Activated T-helper 1 cell treated with Interleukin-2 at 50 U/mL for 16 hours (primary cell): ENCODE results near the gene ZNF683.
"Not testable (repeated sequence)": the region's sequence is repeated elsewhere in the genome, so short reads cannot be mapped to it uniquely, and the experiment has no call there.

ENCODE experiments used
- DNase-seq: peaks from one replicate; pipeline ENCODE4 v3.0.0-alpha.2; 2020; ENCODE audit warnings: low read depth

Gene ZNF683

DNA sequence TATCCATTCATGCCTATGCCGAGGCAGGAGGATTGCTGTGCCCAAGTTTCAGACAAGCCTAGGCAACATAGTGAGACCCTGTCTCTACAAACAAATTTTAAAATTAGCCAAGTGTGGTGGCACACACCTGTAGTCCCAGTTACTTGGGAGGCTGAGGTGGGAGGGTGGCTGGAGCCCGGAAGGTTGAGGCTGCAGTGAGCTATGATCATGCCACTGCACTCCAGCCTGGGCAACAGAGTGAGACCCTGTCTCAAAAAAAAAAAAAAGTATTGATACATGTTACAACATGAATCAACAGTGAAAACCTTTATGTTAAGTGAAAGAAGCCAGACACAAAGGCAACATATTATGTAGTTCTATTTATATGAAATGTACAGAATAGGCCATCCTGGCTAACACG is 12.5 kb upstream of the ZNF683 start:
- DNase-seq = not testable (repeated sequence)

DNA sequence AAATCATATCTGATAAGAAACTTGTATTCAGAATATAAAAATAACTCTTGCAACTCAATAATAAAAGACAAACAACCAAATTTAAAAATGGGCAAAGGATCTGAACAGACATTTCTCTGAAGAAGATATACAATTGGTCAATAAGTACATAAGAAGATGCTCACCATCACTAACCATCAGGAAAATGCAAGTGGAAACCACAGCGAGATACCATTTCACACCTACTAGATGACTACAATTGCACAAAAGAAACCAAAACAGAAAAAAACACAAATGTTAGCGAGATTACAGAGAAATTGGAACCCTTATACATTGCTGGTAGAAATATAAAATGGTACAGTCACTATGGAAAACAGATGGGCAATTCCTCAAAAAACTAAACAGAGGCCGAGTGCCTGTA is 11.5 kb upstream of the ZNF683 start:
- no peak for DNase-seq

DNA sequence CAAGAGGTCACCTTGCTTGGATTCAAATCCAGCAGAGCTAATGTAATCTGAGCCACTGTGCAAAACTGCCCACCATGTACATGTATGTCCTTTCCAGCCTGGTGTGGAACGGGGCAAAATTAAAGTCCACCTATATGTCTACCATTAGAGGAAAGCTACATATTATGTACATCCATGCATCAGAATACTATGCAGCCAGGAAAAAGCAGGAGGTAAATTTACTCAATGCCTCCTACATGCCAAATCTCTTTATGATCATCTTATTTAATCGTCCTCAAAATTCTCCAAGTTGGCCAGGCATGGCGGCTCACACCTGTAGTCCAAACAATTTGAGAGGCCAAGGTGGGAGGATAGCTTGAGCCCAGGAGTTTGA is 6.3 kb upstream of the ZNF683 start:
- DNase-seq = no peak

DNA sequence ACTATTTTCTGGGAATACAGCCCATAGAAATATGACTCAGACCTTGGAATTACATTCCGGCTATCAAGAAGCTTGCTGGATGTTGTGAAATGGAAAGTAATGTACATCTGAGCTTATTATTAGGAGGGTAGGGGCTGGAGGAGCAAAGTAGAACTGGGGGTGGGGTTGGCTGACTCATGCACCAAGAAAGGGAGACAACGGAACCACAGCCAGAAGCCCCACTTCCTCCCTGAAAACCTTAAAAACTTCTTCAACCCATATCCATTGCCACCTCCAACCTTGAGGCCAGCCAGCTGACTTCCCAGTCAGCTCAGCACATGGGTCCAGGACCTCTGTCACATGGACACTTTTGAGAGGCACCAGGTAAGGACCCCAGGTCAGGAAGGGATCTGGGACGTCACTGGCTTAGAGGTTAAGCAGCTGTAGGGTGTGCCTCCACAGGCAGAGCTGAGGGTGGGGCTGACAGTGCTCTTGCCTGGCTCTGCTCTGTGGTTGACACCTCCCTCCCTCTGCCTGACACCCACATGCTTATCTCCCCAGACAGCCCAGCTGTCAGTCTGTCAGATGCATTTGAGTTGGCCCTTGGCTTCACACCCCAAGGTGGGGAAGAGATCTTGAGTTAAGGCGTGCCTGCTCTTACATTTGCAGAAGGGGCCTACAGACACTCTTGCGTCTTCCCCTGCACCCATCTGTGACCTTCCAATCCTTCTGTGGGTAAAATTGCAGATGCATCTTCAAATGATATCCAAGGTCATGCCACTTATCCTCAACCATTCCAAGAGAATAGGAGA is 5.7 kb upstream of the ZNF683 start:
- DNase-seq = peak; percentile 74

DNA sequence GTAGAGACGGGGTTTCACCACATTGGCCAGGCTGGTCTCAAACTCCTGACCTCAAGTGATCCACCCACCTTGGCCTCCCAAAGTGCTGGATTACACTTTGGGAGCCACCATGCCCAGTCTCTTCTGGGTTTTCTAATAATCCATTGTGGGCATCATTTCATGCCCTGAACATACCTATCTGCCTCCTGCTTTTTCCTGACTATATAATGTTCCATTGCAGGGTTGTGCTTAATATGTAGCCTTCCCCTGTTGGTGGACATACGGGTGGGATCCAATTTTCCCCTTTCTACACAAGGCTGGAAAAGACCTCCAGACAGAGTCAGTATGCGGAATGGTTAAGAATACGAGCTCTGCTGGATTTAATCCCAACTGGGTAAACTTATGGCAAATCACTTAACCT is 3.5 kb upstream of the ZNF683 start:
- no peak for DNase-seq

DNA sequence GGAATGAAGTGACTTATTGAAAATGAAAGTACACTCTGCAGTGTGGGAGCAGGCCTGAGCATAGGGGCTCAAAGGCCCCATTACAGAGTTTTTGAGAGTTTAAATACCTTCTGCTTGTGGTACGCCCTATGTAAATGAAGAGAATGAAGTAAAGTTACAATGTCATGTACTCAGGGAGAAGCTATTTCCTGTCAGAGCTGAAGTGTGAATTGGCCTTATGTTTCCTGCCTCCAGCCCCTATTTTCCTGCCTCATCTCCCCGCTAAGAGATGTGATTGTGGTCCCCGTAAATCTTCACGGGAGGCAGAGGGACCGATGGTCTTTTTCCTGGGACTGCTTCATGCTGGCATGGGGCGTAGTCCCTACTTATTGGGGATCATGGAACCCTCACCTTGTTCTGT is 2.5 kb upstream of the ZNF683 start:
- DNase-seq = no peak

DNA sequence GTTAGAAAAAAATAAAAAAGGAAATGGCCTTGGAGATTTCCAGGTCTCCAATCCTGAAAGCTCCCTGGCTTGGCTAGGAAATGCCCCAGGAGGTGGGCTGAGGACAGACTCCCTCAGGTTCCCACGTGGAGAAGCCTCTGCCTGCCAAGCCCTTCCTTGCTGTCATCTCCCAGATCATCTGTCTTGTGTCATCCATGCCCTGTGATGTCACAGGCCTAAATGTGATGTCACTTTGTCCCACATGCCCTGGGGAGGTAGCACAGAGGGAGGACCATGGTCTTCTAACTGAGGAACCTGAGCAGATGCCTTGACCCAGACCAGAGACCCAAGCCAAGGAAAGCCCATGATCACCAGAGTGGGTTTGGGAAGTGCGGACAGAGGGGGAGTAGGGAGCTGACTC is 1.8 kb upstream of the ZNF683 start:
- not testable (repeated sequence) for DNase-seq

DNA sequence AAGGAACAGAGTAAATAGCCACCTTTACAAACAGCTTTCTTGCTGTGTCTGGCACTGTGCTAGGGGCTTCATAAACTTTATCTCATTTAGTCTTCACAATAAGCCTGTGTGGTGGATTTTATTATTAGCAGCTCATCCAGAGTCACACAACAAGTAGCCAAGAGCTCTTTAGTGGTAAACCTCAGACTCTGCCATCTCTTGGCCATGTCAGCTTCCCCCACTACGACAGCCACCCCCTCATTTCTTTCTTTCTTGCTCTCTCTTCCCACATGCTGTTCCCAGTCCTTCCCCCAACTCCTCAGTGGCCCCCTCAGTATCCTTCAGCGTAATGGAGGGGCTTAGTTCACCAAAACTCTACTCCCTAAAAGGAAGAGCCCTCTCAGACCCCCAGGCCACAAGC is 1.2 kb upstream of the ZNF683 start:
- DNase-seq = no peak

DNA sequence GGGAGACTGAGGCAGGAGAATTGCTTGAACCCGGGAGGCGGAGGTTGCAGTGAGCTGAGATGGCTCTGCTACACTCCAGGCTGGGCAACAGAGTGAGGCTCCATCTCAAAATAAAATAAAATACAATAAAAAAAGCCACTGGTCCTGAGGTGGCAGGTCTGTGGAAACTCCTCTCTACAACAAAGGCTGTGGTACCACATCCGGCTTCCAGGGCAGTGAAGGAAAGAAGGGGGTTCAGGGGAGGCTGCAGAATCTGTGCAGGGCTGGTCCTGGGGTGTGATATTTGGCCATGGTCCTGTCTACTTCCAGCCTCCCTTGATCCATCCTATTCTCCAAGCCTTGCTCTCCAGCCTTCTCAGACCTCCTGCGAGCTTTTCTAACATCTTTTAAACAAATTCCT is 731 bp upstream of the ZNF683 start:
- DNase-seq = peak; percentile 33

DNA sequence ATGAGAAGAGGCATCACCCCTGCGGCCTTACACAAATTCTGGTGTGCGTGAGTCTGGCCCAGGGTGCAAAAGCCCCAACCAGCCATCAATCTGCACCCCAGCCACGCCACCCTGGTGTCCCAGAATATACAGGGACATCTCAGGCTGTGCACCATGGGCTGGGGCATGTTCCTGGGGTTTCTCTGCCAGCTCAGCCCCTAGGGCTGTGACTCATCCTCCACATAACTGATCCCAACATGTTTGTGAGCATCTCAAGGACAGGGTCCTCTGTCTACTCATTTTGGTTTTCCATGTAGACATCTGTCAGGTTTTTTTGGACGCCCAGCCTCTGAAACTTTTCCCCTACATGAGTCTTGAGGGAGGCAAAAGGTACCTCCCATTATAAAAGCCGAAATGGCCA is 511 bp downstream of the ZNF683 start:
- DNase-seq = no peak

DNA sequence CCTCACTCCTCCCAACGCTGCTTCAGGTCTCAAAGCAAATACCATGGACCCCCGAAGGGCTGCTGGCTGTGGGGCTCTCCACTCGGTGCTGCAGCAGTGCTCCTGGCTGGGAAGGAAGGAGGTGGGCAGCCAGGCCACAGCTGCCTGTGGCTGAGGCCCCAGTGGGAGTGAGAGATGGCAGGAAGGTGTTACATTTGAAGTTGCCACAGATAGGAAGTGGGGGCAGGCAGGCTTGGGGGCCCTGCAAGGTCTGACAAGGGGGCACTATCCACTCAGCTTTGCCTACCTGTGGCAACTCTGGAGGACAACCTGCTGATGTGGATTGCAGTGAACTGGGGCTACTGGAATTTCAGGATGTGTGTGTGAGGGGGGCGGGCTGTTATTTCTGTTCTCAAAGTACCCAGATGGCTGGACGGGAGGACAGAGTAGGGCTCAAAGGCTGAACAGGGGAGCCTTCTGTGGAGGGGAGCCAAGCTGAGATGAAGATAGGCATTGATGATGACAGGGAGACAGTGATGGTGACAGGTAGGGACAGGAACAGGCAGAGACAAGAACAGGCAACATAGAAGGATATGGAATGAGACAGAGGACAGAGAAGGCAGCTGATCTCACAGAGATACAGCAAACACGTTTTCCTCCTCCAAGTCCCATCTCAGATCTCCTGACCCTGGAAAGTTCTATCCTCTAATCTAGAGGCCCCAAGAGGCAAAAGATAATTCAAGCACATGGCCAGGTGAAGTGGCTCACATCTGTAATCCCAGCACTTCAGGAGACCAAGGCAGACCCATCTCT is 1.8 kb downstream of the ZNF683 start:
- DNase-seq = no peak

DNA sequence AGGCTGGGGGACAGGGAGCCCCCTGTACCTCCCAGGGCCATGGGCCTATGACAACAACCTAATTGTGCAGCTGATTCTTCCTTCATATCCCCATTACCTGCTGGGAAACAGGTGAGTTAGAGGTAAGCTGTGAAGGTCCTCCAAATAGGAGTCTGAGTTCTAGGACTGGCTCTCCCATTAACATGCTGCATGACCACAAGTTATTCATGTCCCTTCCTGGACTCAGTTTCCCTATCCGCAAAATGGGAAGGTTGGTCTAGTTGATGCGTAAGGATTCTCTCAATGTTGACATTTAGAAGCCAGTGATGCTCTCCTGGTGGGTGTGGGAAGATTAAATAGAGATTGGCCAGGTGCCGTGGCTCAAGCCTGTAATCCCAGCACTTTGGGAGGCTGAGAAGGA is 4.1 kb downstream of the ZNF683 start:
- DNase-seq = no peak

DNA sequence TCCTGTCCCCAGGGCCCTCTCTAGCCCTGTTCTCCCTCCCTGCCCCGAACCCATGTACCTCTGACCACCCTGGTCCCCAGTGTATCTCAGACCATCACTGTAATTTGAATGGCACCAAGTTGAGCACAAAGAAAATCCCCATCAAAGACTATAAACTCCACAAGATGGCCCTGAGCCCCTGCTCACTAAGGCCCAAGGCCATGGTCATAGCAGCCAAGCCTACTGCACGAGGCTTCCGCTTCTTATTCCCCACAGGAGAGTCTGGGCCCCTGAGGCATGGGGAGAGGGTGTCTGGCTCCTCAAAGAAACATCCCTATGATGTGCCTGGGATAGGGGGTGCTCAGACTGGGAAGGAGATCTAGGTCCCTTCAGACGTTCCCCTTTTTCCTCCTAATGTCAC is 4.5 kb downstream of the ZNF683 start:
- no peak for DNase-seq

DNA sequence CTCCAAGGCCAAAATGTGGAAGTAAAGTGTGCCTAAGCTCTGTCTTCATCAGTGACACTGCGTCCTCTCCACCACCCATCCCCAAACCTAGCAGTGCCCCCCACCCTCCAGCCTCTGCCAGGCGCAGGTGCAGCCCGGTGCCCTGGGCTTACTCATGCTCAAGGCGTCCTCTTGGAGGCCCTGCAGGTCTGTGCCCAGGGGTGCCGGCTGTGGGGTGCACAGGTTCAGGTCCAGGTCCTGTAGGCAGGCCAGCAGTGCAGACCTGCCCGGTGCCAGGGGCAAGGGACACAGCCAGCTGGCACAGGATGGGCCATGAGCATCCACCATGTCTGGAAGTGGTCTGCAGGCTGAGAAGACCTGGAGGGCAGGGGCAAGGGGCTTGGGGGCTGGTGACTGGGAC is 5.1 kb downstream of the ZNF683 start:
- DNase-seq = no peak

DNA sequence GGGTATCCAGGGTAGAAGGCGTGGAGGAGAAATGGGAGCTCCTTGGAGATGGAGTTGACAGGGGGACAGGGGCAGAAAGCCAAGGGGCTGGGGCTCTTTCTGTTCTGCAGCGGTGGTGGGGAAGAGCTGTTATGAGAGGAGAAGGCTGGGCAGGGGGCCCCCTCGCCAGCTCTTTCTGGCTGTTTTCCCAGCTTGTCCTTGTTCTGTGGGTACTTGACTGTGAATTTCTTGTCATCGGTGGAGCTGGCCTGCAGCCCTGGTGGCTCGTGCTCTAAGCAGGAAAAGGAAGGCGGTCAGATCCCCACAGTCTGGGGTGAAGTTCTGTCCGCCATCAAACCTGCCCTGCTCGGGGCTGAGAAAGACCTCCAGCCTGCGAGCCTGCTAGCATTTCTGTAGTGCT is 7.6 kb downstream of the ZNF683 start:
- DNase-seq = no peak

DNA sequence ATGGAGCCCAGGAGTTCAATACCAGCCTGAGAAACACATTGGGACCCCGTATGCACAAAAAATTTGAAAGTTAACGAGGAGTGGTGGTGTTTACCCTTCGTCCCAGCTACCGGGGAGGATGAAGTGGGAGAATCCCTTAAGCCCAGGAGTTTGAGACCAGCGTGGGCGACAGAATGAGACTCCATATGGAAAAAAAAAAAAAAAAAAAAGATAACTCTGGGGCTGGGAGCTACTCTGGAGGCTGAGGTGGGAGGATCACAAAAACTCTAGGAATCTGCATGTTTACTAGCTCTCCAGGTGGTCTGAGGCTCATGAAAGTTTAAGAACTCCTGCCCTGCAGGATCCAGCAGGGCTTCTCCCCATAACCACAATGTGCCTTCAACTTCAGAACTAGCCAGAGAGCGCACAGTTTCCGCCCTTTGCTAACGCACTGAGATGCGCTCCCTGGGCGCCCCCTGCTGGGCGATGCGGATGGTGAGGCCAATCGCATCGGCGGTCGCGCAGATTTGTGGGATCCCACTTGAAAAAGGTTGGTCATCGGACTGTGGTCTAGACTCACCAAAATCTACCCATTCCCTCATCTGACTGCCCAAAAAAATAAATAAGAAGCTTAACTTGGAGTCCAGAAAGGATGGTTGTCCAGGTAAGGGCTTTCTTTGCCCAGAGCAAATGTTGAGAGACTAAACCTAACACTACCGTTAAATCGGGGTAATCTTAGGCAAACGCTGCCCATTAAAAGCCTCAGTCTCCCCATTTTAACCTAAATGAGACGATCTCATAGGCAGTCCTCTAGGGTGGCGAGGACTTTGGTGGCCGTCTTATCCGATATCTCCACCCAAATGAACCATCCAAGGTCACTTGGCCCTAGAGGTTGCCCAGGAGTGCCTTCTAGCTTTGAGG is 8.8 kb downstream of the ZNF683 start:
- peak; percentile 76 for DNase-seq

DNA sequence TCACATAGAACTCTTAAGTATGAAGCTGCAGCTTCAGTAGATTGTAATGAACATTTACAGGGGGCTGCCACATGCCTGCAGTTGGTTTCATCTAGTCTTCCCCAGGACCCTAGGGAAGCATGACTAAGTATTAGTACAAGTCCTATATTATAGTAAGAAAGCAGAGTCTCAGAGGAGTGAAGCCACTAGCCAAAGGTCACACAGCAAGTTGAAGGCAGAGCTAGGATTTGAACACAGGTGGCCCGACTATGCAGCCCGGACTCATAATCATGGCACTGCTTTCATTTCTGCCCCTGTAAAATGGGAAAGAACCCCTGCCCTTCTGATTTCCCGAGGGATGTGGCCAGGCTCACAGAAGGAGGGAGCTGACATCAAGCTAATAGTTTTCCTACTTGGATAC is 10.2 kb downstream of the ZNF683 start:
- no peak for DNase-seq

DNA sequence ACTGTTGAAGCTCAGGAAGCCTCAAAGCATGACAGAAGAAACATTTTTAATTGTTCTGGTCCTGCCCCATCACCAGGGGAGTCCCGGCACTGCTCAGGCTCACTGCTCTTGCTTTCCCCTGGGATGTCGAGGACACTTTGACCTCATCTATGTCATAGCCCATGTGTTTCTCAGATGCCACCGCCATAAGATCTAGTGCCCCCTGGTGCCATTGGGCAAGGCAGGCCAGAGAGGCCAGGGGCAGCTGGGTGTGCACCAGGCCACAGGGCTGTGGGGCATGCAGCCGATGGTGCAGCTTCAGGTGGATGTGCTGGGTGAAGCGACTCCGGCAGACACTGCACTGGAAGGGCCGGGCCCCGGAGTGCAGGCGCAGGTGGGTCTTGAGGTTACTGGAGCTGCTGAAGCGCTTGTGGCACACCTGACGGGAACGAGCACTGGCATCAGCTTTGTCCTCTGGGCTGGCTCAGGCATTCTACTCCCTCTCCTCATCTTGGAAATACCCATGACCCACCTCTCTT is 10.9 kb downstream of the ZNF683 start:
- DNase-seq = no peak

DNA sequence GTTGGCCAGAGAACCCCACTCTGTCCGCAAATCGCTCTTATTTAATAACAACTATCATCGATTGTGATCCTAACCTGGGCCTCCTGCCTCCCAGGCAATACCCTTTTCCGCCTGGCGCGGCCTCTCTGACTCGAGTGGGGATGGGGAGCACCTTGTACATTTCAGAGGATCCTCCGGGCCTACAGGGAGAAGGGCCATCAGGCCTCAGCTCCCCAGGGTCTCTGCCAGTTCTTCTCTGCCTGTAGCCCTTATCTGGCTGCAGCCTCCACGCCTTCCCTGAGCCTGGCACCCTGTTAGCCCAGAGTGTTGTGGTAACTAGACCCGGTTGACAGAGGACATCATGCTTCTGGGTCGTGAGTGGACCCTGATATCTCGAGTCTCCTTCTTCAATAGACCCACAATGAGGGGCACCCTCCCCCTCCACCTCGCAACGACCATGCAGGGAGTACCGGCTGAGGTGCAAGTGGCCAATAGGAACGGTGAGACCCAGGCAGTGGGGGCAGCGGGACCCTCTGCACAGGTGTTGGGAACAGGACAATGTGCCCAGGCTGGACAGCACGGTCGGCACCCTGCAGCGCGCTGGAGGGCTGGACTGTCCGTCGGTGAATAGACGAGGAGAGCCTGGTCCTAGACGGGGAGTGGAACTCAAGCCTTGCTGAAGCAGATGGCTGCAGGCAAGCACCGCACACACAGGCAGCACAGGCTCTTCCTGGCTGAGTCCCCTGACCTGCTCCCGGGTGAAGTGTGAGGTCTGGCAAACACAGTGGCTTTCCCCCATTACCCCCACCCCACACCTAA is 11.5 kb downstream of the ZNF683 start:
- DNase-seq = no peak

DNA sequence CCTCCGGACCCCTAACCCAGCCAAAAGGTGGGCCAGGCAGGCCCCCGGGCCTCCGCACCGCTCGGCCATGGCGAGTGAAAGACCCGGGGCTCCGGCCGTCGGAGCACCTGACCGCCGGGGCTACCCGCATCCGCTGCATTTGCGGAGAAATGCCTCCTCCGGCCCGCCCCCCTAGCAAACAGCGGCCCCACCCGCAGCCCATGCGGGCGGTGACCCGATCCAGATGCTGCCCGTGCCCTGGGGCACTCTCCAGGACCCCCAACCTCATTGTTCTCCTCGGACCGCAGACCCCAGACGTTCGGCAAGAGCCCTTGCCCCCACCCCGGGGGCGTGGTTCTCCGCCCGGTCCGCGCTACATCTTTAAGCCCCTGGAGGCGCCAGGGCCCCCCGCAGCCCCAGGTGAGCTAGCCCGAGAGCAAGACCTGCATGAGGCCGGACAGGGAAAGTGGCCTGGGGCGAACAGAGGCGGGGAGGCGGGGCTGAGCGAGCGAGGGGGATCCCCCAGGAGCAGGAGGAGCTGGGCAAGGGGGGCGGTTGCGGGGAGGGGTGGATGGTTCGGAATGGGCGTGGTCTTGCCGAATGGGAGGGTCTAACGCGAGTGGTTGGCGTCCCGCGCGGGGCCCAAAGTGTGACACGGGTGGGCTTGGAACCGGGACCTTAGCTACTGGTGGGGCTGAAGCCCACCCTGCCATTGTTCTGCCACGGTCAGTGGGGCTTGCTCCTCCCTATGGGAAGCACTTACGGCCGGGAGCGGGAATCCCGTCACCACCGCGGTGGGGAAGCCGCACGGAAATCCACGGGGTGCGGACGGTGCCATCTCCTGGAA is 12.4 kb downstream of the ZNF683 start:
- peak; percentile 33 for DNase-seq
